ENCODE data around the gene RPS19BP1.

GRCh38 chr22:39576027-39576426 lies 43.5 kb upstream of the RPS19BP1 start:
- TF ChIP-seq CTCF (IDR thresholded peaks at IDR 0.05; ENCODE audit: insufficient read depth, low read length, poor library complexity, severe bottlenecking) (no peak), EZH2phosphoT487 (conservative IDR thresholded peaks at IDR 0.05; ENCODE audit: low read length) (no peak)
